HK-2 (cell line): ENCODE results near the gene TBC1D8.

Source experiments
- DNase-seq: peaks from one replicate; pipeline ENCODE4 v3.0.0-alpha.2; 2018; ENCODE audit not compliant: unreplicated experiment

Gene TBC1D8

GRCh38 chr2:100976645-100977391 lies 174.4 kb downstream of the TBC1D8 start:
- DNase-seq = peak; percentile 73

- no peak for DNase-seq
Measured at GRCh38 chr2:100976061-100976460, 175.1 kb downstream of the TBC1D8 start.

- DNase-seq = no peak
Measured at GRCh38 chr2:100975521-100975785, 175.7 kb downstream of the TBC1D8 start.

GRCh38 chr2:100974712-100975520 lies 176.3 kb downstream of the TBC1D8 start:
- no peak for DNase-seq

- DNase-seq = no peak
Measured at GRCh38 chr2:100972452-100972851, 178.7 kb downstream of the TBC1D8 start.

- no peak for DNase-seq
Measured at GRCh38 chr2:100971221-100971620, 180.0 kb downstream of the TBC1D8 start.

GRCh38 chr2:100969998-100970397 lies 181.2 kb downstream of the TBC1D8 start:
- DNase-seq = no peak

- DNase-seq = no peak
Measured at GRCh38 chr2:100968146-100969145, 182.7 kb downstream of the TBC1D8 start.

- DNase-seq = no peak
Measured at GRCh38 chr2:100967716-100968115, 183.5 kb downstream of the TBC1D8 start.

- DNase-seq = no peak
Measured at GRCh38 chr2:100965596-100965995, 185.6 kb downstream of the TBC1D8 start.

- no peak for DNase-seq
Measured at GRCh38 chr2:100964681-100965169, 186.5 kb downstream of the TBC1D8 start.

- no peak for DNase-seq
Measured at GRCh38 chr2:100964222-100964621, 187.0 kb downstream of the TBC1D8 start.

GRCh38 chr2:100963026-100963375 lies 188.2 kb downstream of the TBC1D8 start:
- no peak for DNase-seq

- DNase-seq = no peak
Measured at GRCh38 chr2:100962366-100963025, 188.7 kb downstream of the TBC1D8 start.

GRCh38 chr2:100960688-100961087 lies 190.5 kb downstream of the TBC1D8 start:
- DNase-seq = no peak

- no peak for DNase-seq
Measured at GRCh38 chr2:100959225-100959880, 191.8 kb downstream of the TBC1D8 start.

GRCh38 chr2:100957996-100958653 lies 193.1 kb downstream of the TBC1D8 start:
- DNase-seq = no peak
